AG09309 (cell line): ENCODE results near the gene PCYT2.

Experiments used
- DNase-seq: peaks from one replicate; pipeline ENCODE4 v3.0.0-alpha.2; 2010; ENCODE audit warnings: low read depth
- H3K4me3 ChIP-seq: 2 replicates; pipeline ENCODE4 v1.5.1; 2011; ENCODE audit warnings: mild to moderate bottlenecking, low read depth, low read length, moderate library complexity; ENCODE audit not compliant: control insufficient read depth
- CTCF ChIP-seq: IDR thresholded peaks from 2 replicates; pipeline ENCODE4 v1.5.1; 2011; ENCODE audit warnings: mild to moderate bottlenecking, low read depth, low read length, inconsistent platforms; ENCODE audit not compliant: insufficient read depth, control insufficient read depth; ENCODE audit errors: missing control alignments

PCYT2 gene

GRCh38 chr17:81941484-81942166, 30.4 kb upstream of the PCYT2 start:
- no peak for TF ChIP-seq CTCF
- no peak for DNase-seq
- no peak overlapping the region for H3K4me3 ChIP-seq

- H3K4me3 ChIP-seq, result no peak overlapping the region
- no peak for DNase-seq
- TF ChIP-seq CTCF, result no peak
These were observed 29.6 kb upstream of the PCYT2 start for GRCh38 chr17:81940538-81941483.

- no peak for TF ChIP-seq CTCF
- DNase-seq, result no peak
- no peak overlapping the region for H3K4me3 ChIP-seq
These were observed 28.7 kb upstream of the PCYT2 start for GRCh38 chr17:81939881-81940385.

GRCh38 chr17:81939218-81939617, 28.0 kb upstream of the PCYT2 start:
- no peak for TF ChIP-seq CTCF
- DNase-seq, result no peak
- no peak overlapping the region for H3K4me3 ChIP-seq

GRCh38 chr17:81935709-81936084, 24.5 kb upstream of the PCYT2 start:
- H3K4me3 ChIP-seq, result peak overlapping the region; percentile 52
- no peak for DNase-seq
- no peak for TF ChIP-seq CTCF

GRCh38 chr17:81934850-81935708, 23.9 kb upstream of the PCYT2 start:
- no peak for DNase-seq
- no peak for TF ChIP-seq CTCF
- peak overlapping the region; percentile 52; the same call in 1 of the 2 replicates for H3K4me3 ChIP-seq
